Measurements from ENCODE around the gene FBLIM1.

- TF ChIP-seq CTCF (IDR thresholded peaks at IDR 0.05) (no peak), POLR2AphosphoS5 (IDR thresholded peaks at IDR 0.05) (no peak)
Observed at GRCh38 chr1:15799928-15800835, 41.6 kb downstream of the FBLIM1 start.

Data from breast epithelium (tissue), 3 donors.